RWPE2 (cell line): Measurements from ENCODE around the gene RBM10.

Experiments used
- ATAC-seq: fragments of 200-7000 bp; cut with Tn5 transposase; 3 replicates; pipeline ENCODE4 v1.9.1; 2021; ENCODE audit warnings: low read depth
- DNase-seq: peaks from one replicate; pipeline ENCODE4 v3.0.0-alpha.2; 2020; ENCODE audit warnings: low spot score
- H3K27ac ChIP-seq: fragments of 450-650 bp; 2 replicates; pipeline ENCODE4 v1.5.1; 2017; ENCODE audit warnings: mild to moderate bottlenecking; ENCODE audit not compliant: poor library complexity, severe bottlenecking
- H3K27me3 ChIP-seq: fragments of 250-450 bp; sonication (Bioruptor Pico); 2 replicates; pipeline ENCODE4 v1.5.1; 2021; ENCODE audit warnings: mild to moderate bottlenecking, moderate library complexity; ENCODE audit not compliant: insufficient read depth, poor library complexity, severe bottlenecking
- H3K36me3 ChIP-seq: fragments of 250-450 bp; sonication (Bioruptor Pico); 2 replicates; pipeline ENCODE4 v1.5.1; 2020; ENCODE audit warnings: low read depth, mild to moderate bottlenecking, moderate library complexity
- H3K4me1 ChIP-seq: fragments of 250-450 bp; sonication (Bioruptor Pico); 2 replicates; pipeline ENCODE4 v1.5.1; 2021; ENCODE audit warnings: mild to moderate bottlenecking, moderate library complexity; ENCODE audit not compliant: insufficient read depth, poor library complexity, severe bottlenecking
- H3K4me3 ChIP-seq: fragments of 250-450 bp; sonication (Bioruptor Pico); 2 replicates; pipeline ENCODE4 v1.5.1; 2021; ENCODE audit warnings: mild to moderate bottlenecking, moderate library complexity; ENCODE audit not compliant: severe bottlenecking
- H3K9me3 ChIP-seq: fragments of 250-450 bp; sonication (Bioruptor Pico); 2 replicates; pipeline ENCODE4 v1.5.1; 2021; ENCODE audit warnings: mild to moderate bottlenecking, moderate library complexity; ENCODE audit not compliant: severe bottlenecking
- TF ChIP-seq, protein P1 (sequence below): fragments of 450-650 bp; IDR thresholded peaks from one replicate; pipeline ENCODE4 v1.5.1; 2017; ENCODE audit warnings: mild to moderate bottlenecking, moderate library complexity; ENCODE audit not compliant: poor library complexity, severe bottlenecking

Gene RBM10

DNA sequence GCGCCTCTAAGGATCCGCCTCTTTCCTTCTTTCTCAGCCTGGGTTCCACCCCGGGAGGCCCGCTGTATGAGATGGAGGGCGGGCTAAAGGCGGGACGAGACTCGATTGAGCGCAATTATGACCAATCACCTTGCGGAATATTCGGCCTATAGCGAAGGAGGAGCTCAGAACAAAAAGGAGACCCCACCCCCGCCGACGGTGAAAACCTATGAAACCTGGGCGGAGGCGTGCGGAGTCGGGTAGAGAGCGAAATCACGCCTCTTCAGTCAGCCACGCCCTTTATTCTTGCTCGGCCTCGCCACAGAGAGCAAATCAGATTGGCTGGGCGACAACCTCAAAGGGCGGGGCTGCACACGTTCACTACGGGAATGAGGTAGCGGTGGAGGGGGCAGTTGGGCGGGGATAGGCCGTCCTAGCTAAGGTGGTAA lies 72.8 kb downstream of the RBM10 start:
- DNase-seq, result peak; percentile 94
- Histone ChIP-seq H3K4me3 (peak overlapping the region; percentile 91), H3K9me3 (no peaks in the 10 kb centered on the region), H3K36me3 (peaks cover 24% of the 10 kb centered on the region), H3K4me1 (peaks cover 11% of the 10 kb centered on the region), H3K27me3 (no peaks in the 10 kb centered on the region), H3K27ac (peak overlapping the region; percentile 87)
- ATAC-seq, result peak; percentile 83
- TF ChIP-seq, protein P1, sequence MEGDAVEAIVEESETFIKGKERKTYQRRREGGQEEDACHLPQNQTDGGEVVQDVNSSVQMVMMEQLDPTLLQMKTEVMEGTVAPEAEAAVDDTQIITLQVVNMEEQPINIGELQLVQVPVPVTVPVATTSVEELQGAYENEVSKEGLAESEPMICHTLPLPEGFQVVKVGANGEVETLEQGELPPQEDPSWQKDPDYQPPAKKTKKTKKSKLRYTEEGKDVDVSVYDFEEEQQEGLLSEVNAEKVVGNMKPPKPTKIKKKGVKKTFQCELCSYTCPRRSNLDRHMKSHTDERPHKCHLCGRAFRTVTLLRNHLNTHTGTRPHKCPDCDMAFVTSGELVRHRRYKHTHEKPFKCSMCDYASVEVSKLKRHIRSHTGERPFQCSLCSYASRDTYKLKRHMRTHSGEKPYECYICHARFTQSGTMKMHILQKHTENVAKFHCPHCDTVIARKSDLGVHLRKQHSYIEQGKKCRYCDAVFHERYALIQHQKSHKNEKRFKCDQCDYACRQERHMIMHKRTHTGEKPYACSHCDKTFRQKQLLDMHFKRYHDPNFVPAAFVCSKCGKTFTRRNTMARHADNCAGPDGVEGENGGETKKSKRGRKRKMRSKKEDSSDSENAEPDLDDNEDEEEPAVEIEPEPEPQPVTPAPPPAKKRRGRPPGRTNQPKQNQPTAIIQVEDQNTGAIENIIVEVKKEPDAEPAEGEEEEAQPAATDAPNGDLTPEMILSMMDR, result no peak

DNA sequence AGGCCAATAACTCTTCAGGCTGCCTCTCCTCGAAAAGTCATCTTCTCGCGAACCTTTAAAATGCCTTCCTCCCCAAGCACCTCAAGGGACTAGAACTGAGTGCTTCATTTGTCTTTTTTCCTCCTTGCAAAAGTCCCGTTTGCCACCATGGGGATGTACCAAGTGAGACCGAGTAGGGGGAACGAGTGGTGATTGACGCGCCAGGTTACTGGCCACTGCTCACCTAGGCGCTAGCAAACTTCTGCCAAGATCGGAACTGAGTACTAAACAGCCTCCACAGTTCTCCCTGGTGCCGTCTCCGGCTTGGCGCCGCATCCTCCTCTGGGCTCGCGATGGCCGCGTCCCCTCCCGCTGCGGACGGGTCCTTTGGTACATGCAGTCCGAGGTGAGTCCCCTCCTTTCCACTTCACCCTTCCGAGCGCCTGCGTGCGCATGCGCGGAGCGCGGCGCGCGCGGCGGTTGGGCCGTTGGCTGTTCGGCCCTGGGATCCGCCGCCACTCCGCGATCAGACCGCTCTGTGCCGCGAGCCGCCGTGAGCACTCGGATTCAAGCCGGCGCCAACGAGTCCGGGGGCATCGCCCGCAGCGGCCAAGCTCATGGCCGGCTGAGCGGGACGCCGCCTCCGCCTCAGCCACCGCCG lies 73.4 kb downstream of the RBM10 start, which contains the start of gene CDK16:
TSS of gene CDK16 (plus strand) at position 402 of the 640 bp plus-strand sequence. CDS start 4,877 bp downstream, outside the sequence.
- Histone ChIP-seq H3K9me3 (no peaks in the 10 kb centered on the region), H3K4me1 (peaks cover 11% of the 10 kb centered on the region), H3K27me3 (no peaks in the 10 kb centered on the region), H3K27ac (peak within 1 kb of the TSS; percentile 87), H3K36me3 (peaks cover 24% of the 10 kb centered on the region), H3K4me3 (peak within 1 kb of the TSS; percentile 91)
- peak; percentile 11; the same call in 1 of the 3 replicates for ATAC-seq
- TF ChIP-seq, protein P1, result no peak
- no peak for DNase-seq

DNA sequence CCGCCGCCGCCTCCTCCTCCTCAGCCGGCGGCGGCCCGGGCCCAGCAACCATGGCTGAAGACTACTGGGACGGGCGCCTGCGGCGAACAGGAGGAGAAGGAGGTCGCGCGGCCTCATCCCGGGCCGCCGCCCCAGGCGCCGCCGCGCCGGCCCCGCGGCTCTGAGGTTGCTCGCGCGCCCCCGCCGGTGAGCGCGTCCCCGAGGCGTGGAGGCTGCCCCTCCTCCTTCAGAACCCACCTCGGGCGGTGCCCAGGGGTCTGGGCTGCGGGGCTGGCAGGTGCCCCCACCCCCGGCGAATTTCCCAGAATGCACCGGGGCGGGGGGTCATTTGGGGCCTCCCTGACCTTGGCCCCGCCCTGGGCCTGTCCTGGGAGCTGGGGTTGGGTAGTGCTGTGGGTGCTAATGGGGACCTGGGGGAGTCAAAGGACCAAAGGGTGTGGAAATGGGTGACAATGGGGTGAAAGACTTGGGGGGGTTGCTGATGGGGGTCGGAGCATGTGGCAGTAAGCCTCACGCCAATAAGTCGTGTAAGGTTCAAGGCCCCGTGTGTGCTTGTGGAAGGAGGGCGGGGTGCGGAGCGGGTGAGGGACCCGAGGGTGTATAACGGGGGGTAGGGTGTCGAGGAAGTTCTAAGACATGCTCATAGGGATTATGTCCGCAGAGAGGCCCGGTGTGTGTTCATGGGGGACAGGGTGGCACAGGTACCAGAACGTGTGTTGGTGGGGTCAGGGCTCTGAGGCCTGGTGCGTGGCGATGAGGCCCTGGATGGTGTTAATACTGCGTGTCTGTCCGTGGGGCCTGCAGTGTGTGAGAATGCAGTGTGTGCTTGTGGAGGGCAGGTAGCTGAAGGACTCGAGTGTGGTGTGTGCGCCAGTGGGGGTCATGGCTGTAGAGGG lies 74.1 kb downstream of the RBM10 start:
- Histone ChIP-seq H3K4me1 (peaks cover 11% of the 10 kb centered on the region), H3K36me3 (peaks cover 26% of the 10 kb centered on the region), H3K4me3 (peak overlapping the region; percentile 91), H3K27me3 (no peaks in the 10 kb centered on the region), H3K9me3 (no peaks in the 10 kb centered on the region), H3K27ac (peak overlapping the region; percentile 87)
- DNase-seq (no peak), ATAC-seq (no peak)
- TF ChIP-seq, protein P1, result no peak

DNA sequence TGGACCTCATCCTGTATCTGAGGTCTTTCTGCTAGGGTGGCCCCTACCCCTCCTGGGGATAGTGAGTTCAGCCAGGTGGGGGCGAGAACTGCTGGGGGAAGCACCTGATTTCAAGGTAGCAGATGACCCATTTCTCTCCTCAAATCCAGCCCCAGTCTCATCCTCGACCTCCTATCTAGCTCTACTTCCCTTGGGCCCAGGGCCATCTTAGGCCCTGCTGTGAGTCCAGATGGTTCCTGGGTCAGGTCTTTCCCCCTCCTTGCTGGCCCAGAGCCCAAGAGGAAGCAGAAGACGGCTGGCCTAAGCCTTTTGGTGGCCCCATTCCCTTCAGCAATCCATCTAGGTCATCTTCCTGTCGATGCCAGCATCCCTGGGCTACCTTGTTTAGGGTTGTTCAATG lies 76.7 kb downstream of the RBM10 start:
- Histone ChIP-seq H3K9me3 (no peaks in the 10 kb centered on the region), H3K27ac (no peak overlapping the region), H3K4me3 (no peak overlapping the region), H3K27me3 (no peaks in the 10 kb centered on the region), H3K4me1 (peaks cover 6% of the 10 kb centered on the region), H3K36me3 (peaks cover 43% of the 10 kb centered on the region)
- ATAC-seq, result no peak
- DNase-seq, result no peak
- TF ChIP-seq, protein P1, result no peak
